Chondrocyte (in vitro differentiated cells): ENCODE measurements around the gene MBLAC1. TPM values are rescaled to one million over a fixed set of nuclear protein-coding genes. Genes with fewer than 3 reads are reported as not detected.

Source experiments
- DNase-seq: peaks from one replicate; pipeline ENCODE4 v3.0.0; 2021; ENCODE audit warnings: mixed read lengths, low spot score
- H3K27ac Mint-ChIP-seq: one replicate; pipeline ENCODE4 v1.8.0; 2021; ENCODE audit warnings: mild to moderate bottlenecking, moderate library complexity, mixed read lengths; ENCODE audit not compliant: unreplicated experiment
- H3K27me3 Mint-ChIP-seq: 2 replicates; pipeline ENCODE4 v1.8.0; 2021; ENCODE audit warnings: low read depth, mixed read lengths
- H3K36me3 Mint-ChIP-seq: 2 replicates; pipeline ENCODE4 v1.8.0; 2021; ENCODE audit warnings: low read depth, mixed read lengths
- H3K4me1 Mint-ChIP-seq: 2 replicates; pipeline ENCODE4 v1.8.0; 2021; ENCODE audit warnings: low read depth, mild to moderate bottlenecking, mixed read lengths
- H3K4me3 Mint-ChIP-seq: one replicate; pipeline ENCODE4 v1.8.0; 2021; ENCODE audit warnings: mild to moderate bottlenecking, moderate library complexity, mixed read lengths; ENCODE audit not compliant: unreplicated experiment
- H3K9me3 Mint-ChIP-seq: 2 replicates; pipeline ENCODE4 v1.8.0; 2021; ENCODE audit warnings: low read depth, mixed read lengths
- long read RNA-seq: library from polyadenylated mRNA; stranded (forward); transcript quantifications from one replicate; pipeline ENCODE4 v2.0.0, GENCODE V29; 2021
- total RNA-seq: library from RNA; stranded (reverse); gene quantifications from 3 replicates; pipeline ENCODE4 v1.2.1, GENCODE V29; 2021
- TF ChIP-seq, protein P1 (sequence below): fragments of 200-600 bp; sonication (generic); IDR thresholded peaks from 2 replicates; pipeline ENCODE4 v1.5.0; 2021; ENCODE audit warnings: antibody characterized with exemption, mild to moderate bottlenecking, moderate library complexity

MBLAC1 gene, protein sequence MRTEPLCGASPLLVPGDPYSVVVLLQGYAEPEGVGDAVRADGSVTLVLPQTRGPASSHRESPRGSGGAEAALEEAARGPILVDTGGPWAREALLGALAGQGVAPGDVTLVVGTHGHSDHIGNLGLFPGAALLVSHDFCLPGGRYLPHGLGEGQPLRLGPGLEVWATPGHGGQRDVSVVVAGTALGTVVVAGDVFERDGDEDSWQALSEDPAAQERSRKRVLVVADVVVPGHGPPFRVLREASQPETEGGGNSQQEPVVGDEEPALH
- 1.7 to 3.2 TPM (median 2.5 TPM) in 3 replicates for total RNA-seq
- long read RNA-seq, partial matches to known transcripts = 0 of 5 reads
- long read RNA-seq, other reads (novel, unspliced or antisense) = 1 of 5 reads

DNA sequence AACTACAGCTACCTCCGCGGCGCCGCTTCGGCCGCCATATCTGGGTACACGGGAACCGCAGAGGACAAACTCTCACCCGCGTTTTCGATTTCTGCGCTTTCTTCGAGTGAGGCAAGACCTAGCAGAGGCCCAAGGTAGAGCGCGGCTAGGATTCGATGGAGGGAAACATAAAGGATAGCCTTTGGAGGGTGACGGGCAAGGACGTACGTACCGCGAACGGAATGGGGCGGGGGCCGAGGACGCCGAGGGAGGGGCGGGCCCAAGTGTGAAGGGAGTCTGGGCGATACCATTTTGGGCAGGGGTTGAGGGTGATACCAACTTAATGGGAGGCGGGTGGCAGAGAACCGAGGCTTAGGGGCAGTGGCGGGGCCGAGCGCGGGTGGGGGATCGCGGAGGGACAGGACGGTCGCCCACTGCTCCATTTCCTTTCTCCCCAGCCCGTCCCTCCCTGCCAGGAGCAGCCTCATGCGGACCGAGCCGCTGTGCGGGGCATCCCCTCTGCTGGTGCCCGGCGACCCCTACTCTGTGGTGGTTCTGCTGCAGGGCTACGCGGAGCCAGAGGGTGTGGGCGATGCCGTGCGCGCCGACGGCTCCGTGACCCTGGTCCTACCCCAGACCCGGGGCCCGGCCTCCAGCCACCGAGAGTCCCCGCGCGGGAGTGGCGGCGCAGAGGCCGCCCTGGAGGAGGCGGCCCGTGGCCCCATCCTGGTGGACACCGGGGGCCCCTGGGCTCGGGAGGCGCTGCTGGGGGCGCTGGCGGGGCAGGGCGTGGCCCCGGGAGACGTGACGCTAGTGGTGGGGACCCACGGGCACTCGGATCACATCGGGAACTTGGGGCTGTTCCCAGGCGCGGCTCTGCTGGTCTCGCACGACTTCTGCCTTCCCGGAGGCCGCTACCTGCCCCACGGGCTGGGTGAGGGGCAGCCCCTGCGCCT is at the start of gene MBLAC1:
MBLAC1 (plus strand) TSS at position 37 of the 935 bp plus-strand sequence; CDS start at position 466, 429 bp downstream.
- Mint-ChIP-seq H3K9me3 (no peaks in the 10 kb centered on the region), H3K27me3 (no peaks in the 10 kb centered on the region), H3K36me3 (peaks cover 2% of the 10 kb centered on the region), H3K4me3 (peak within 1 kb of the TSS; percentile 99), H3K27ac (peak within 1 kb of the TSS; percentile 100), H3K4me1 (peaks cover 21% of the 10 kb centered on the region)
- TF ChIP-seq, protein P1, sequence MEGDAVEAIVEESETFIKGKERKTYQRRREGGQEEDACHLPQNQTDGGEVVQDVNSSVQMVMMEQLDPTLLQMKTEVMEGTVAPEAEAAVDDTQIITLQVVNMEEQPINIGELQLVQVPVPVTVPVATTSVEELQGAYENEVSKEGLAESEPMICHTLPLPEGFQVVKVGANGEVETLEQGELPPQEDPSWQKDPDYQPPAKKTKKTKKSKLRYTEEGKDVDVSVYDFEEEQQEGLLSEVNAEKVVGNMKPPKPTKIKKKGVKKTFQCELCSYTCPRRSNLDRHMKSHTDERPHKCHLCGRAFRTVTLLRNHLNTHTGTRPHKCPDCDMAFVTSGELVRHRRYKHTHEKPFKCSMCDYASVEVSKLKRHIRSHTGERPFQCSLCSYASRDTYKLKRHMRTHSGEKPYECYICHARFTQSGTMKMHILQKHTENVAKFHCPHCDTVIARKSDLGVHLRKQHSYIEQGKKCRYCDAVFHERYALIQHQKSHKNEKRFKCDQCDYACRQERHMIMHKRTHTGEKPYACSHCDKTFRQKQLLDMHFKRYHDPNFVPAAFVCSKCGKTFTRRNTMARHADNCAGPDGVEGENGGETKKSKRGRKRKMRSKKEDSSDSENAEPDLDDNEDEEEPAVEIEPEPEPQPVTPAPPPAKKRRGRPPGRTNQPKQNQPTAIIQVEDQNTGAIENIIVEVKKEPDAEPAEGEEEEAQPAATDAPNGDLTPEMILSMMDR = no peak
- no peak for DNase-seq

DNA sequence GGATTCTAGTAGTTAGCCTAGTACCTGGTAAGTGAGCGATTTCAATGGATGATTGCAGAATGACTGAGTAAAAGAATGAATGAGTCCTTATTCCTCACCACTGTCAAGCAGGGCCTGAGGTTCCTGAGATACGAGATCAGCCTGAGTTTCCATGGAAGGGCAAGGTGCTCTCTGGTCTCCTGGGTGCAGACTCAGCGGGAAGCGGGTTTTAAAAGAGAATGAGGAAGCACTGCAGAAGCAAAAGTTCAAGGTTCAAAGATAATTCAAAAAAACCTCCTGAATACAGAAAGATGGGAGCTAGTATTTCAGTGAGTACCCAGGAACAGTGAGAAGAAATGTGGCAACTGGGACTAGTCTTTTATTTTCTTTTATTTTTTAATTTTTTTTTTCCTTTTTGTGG is 49.6 kb upstream of the MBLAC1 start:
- Mint-ChIP-seq H3K36me3 (peaks cover 55% of the 10 kb centered on the region), H3K4me1 (peaks cover 32% of the 10 kb centered on the region), H3K9me3 (peaks cover 8% of the 10 kb centered on the region), H3K27me3 (no peaks in the 10 kb centered on the region), H3K4me3 (no peak overlapping the region), H3K27ac (no peak overlapping the region)
- DNase-seq = no peak
- TF ChIP-seq, protein P1 = no peak

DNA sequence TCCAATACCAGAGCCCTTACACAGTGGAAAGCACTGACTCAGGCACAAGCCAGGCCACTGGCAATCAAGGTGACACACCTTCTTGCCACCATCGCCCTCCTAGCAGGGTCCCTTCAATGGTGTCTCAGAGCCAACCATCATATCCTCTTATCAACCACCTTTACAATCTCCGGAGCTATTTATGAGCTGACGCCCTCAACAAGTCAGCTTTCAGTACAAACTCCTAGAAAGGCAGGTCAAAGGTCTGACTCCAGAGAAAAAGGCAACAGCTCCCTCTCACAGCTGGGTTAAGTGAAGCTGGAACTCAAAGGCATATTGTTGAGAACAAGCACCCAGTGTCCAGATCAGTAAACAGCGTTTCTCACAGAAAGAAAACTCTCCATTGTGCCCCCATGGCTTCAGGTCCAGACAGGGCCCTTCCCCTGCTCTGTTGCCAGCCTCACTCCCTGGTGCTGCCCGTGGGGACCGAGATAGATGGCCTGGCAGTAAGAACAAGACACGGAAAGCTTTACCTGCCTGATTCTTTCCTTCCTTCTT is 47.7 kb upstream of the MBLAC1 start:
- peaks cover 38% of the 10 kb centered on the region for H3K4me1 Mint-ChIP-seq
- peak overlapping the region; percentile 89 for H3K4me3 Mint-ChIP-seq
- no peak for DNase-seq
- H3K27ac Mint-ChIP-seq = peak overlapping the region; percentile 92
- no peaks in the 10 kb centered on the region for H3K27me3 Mint-ChIP-seq
- TF ChIP-seq, protein P1 = no peak
- H3K36me3 Mint-ChIP-seq = peaks cover 39% of the 10 kb centered on the region
- no peaks in the 10 kb centered on the region for H3K9me3 Mint-ChIP-seq

DNA sequence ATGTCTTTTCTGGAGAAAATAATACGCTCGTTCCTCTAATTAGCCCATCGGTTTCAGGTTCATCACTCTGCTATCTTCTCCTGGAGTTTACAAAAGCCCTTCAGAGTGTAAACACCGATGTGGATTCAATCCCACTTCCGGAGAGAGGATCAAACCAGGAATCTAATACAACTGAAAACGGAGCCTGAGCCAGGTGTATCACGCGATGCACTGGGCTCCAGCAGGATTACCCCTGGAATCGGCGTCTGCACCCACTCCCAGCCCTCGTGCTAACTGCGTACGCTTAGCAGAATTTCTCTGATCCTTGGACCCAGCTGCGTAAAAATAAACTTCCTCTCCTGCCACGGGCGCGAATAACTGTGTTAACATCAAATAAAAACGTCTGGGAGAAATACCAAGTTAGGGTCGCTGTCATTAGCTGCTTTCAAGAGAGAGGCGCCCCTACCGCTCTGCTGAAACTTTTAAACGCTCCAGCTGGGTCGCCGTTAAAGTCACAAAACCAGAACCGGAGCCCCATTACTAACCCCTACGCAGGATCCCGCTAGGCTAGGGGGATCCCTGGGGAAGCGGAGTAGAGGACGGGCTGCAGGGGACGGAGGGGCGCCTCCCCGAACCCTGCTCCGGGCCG is 45.7 kb upstream of the MBLAC1 start:
- peaks cover 38% of the 10 kb centered on the region for H3K4me1 Mint-ChIP-seq
- TF ChIP-seq, protein P1 = no peak
- peak overlapping the region; percentile 89 for H3K4me3 Mint-ChIP-seq
- peaks cover 23% of the 10 kb centered on the region for H3K36me3 Mint-ChIP-seq
- no peak for DNase-seq
- no peaks in the 10 kb centered on the region for H3K27me3 Mint-ChIP-seq
- H3K9me3 Mint-ChIP-seq = no peaks in the 10 kb centered on the region
- H3K27ac Mint-ChIP-seq = peak overlapping the region; percentile 92
